ENCODE results near the gene APRT.
"Not testable (repeated sequence)": the region's sequence is repeated elsewhere in the genome, so short reads cannot be mapped to it uniquely, and the experiment has no call there.

The APRT gene

DNA sequence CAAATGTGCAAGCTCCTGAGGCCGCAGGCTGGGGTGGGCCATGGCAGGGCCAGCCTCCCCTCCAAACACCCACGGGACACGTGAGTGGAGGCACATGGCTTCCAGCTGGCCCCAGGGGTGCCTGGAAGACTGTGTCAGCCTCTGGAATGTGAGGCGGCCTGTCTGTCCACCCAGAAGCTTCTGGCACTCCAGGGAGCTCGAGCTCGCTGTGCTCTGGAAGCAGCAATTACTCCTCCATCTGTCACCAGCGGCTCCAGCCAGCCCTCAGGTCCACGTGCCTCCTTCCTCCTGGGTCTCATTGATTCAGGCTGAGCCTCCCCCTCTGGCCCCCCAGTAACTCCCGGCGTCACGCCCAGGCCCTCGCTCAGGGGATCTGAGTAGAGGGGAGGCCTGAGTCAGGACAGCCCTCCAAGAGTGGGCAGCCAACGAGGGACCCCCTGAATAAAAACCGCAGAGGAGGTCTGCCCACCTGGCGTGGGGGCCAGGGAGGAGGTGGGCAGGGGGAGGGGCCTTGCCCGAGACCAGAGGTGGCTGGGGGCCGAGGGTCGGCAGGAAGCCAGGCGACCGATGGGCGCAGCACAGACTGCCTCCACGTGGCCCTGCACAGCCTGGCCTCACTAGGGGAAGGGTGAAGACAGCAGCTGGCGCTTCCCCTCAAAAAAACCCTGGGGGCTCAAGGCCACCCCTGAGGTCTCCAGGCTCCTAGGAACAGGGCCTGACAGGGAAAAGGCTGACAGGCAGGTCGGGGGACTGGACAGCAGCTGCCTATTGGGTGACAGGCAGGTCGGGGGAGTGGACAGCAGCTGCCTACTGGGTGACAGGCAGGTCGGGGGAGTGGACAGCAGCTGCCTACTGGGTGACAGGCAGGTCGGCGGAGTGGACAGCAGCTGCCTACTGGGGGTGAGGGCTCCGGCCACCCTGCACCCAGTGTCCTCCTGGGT, 38.6 kb downstream of the APRT start:
- no peak for DNase-seq (ENCODE audit: low spot score)

DNA sequence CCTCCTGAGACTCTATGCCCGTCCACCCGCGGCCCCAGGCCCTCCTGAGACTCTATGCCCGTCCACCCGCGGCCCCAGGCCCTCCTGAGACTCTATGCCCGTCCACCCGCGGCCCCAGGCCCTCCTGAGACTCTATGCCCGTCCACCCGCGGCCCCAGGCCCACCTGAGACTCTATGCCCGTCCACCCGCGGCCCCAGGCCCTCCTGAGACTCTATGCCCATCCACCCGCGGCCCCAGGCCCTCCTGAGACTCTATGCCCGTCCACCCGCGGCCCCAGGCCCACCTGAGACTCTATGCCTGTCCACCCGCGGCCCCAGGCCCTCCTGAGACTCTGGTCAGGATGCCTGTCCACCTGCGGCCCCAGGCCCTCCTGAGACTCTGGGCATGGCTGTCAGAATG, 39.9 kb downstream of the APRT start:
- DNase-seq (ENCODE audit: low spot score), result not testable (repeated sequence)

DNA sequence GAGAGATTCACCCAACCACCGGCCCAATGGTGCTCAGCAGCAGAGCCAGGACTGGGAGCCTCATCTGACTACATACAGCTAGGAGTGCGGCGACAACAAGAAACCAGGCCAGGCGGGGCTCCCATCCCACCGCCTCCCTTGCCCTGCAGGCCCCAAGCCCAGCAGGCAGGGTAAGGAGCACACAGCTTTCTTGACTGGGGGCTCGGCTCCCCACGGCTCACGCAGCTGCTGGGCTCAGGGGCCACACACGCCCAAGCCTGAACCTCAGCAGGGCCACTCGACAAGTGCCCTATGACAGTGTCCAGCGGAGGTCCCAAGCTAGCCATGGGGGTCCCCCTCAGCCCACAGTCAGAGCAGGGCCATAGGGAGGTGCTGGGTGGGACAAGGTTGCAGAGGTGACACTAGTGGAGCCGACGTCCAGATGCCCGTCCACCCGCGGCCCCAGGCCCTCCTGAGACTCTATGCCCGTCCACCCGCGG, 40.4 kb downstream of the APRT start:
- no peak for DNase-seq (ENCODE audit: low spot score)

DNA sequence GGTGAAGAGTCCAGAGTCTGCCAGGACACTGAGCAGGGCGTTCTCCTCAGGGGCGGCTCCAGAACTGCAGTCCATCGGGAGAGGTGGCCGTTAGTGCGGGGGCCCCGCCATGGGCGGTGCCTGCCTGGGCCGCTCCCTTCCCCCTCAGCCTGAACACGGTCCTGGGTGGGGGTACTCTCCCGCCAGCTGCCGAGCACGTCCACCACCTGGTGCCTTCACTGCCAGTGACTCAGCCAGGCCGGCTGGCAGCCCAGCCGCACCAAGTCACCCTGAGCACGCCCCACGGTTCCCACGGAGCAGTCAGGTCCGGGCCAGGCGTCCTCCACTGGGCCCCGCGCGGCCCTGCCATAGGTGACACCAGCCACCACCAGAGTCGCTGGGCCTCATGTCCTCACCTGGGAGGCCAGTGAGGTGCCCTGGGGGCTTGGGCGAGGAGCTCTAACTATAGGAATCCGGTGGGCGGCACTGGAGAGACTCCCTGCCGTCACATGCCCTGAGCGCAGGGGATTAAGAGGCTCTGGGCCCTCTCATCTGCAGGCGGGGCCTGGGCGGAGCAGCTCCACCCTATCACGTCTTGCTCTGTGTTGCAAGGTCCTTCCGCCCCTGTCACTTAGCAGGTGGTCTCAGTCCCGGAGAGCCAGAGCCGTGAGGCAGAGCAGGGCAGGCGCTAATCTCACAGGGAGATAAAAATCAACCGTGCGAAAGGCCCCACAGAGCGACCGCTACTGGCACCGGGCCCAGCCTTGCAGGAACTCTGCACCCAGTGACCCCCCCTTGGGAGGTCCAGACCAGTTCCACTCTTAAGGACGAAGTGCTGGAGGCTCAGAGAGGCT, 41.1 kb downstream of the APRT start:
- peak; percentile 55 for DNase-seq (ENCODE audit: low spot score)

DNA sequence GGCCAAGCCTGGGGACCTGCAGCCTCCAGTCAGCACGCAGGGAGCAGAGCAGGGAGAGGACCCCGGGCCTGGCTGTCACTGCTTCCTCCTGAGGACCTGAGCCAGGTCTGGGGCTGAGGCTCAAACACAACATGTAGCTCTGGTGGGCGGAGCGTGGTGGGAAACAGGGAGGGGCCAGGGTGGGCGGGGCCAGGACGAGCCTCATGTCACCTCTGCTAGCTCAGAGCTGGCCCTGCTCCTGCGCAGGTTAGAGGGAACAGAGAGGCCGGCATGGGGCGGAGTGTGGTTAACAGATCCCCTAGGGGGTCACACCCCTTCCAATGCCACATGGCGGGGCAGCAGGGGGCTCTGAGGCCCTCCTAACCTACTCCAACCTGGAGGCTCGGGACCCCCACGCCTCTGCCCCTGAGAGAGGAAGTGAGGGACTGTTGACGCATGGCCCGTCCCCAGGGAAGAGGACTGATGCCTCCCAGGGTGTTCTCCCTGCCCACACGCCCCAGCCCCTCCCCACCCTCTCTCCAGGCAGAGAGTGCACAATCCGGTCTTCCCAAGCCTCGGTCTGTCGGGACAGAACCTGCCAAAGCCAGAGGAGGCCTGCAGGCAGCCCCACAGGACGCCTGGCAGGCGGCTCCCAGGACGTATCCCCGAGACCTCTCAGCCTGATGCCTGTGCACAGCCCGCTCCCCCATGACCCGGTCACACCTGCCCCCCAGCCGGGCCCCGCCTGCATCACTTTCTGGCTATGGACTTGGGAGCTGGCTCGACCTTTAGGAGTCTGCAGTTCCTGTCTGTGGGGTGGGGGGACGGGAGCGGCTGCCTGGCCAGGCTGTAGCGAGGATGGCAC, 41.9 kb downstream of the APRT start:
- DNase-seq (ENCODE audit: low spot score), result peak; percentile 69

DNA sequence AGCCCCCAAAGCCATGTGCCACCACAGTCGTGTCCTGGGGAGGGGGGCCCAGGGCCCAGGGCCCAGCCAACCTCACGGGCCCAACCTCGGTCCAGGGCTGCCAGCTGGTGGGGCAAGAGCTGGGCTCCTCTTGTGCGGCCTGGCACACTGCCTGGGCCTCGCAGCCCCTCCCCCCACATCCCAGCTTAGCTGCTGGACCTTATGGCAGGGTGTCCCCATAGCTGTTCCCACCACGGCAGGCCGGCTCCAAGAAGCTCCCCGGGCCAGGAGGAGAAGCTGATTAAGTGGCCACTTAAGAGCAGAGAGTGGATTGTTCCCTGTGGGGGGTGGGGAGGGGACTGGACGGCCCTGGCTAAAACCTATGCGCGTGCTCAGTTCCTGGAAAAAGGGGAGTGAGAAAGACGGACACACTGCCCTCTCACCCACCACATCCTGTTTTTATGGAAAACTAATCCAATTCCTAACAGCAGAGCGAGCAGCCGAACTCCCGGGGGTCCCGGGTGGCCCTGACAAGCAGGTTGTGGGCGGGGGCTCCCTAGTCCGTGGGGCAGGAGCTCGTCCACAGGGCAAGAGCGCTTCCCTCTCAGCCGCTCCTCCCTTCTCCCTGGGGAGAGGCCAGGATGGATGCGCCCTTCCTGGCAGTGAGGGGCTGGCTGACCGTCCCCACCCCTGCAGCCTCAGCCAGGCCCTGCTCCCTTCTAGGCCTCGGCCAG, 43.5 kb downstream of the APRT start:
- DNase-seq (ENCODE audit: low spot score), result no peak

DNA sequence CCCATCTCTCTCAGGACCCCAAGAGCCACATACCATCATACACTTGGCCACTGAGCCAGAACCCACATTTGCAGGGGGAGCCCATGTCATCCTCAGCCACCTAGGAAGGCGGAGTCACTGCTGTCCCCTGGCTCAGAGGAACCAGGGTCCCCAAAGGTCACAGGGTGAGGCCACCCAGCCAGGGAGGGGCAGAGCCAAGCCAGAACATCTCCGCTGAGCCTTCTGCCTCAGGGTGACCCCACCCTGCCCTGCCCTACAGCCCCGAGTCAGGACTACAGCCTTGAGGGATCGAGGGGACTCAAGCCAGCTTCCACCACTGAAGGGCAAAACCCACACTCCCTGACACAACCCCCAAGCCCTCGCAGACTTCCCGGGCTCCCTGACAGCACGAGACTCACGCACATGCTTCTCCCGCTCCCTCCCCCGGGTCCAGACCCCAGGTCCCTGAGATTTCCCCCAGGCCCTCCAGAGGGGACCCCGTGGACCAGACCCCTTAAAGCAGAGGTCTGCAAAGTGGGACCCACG, 44.1 kb downstream of the APRT start:
- no peak for DNase-seq (ENCODE audit: low spot score)

DNA sequence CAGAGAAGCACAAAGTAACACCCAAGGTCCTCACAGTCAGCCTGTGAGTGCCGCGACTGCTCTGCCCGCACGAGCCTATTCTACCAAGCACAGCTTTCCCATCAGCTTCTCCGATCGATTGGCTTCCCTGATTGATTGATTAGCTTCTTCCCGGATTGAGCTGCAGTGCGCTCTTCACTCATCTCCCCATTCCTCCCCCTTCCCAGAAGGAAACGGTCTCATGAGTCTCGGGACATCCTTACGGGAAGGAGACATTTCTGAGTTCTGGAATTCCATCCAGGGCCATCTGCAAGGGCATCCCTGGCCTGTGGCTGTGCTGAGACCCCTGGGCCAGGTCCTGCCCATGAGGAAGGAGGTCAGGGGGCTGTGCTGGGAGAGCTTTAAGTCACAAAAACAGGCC, 44.8 kb downstream of the APRT start:
- DNase-seq (ENCODE audit: low spot score), result no peak

DNA sequence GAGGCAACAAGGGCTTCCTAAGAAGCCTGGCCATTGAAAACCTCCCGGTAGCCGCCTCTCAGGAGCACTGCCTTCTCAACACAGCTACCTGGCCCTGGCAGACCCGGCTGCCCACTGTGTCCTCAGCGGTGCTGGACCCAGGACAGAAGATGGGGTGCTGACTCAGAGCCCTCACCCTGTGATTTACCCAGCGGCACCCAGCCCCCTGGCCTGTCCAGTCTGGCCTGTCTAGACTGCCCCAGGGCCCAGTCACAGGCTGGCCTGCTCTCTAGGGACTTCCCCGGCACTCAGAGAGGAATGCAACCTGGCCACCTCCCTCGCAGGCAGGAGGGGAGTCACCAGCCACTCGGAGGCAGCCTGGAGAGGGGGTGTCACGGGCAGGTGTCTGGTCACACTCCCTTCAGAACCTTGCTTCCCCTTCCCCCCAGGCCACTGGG, 46.8 kb downstream of the APRT start:
- DNase-seq (ENCODE audit: low spot score), result no peak

DNA sequence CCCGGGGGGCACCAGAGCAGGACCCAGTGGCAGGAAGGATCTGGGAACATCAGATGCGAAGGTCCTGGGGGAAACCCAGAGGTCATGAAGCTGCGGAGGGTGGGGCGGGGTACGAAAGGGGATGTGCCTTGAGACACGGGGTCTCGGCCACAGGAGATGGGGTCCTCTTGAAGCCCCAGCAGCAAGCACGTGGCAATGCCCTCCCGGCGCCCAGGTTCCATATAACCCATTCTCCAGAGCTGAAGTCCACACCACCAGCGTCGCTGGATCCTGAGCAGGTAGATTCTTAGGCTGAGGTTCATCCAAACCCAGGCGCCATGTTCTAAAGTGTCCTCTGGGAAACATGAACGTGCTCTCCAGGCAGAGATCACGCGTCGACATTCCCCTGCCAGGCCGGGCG, 47.6 kb downstream of the APRT start:
- DNase-seq (ENCODE audit: low spot score), result no peak

DNA sequence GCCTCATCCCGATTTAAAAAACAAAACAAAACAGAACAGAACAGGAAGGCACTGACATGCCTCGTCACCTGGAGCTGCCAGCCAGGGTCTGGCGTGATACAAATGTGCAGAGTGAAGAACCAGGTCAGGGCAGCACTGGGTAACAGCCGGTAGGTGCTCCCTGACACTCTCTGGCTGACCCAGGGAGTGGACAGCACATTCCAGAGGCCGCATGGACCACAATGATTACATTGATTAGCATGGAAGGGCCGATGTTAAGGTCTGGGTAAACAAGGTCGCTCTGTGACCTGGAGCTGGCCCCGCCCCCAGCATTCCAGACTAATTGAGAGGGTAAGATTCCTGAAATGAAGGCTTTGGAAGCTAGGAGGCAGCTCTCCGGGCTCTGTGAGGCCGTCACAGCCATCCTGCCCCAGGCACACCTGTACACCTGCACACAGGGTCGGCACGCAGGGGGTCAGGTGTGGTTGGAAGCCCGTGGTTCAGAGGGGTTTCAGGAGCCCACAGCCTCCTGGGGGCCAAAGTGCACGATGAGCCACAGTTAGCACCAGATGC, 48.1 kb downstream of the APRT start:
- DNase-seq (ENCODE audit: low spot score), result no peak

DNA sequence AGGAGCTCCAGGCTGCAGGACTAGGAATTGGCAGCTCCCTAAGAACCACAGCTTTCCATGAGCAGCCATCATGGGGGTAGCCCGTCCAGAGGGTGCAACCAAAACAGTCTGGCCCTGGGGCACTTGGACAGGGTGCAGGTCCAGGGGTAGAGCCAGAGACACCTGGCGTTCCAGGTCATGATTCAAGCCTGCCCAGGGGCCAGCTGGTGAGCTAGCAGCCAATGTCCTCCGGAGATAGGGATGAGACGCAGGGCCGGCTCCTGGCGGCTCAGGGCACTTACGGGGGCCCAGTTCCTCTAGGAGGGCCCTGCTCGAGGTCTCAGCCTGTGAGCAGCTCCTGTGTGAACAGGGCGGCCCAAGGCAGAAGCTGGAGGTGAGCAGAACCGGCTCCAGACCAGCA, 48.8 kb downstream of the APRT start:
- no peak for DNase-seq (ENCODE audit: low spot score)

DNA sequence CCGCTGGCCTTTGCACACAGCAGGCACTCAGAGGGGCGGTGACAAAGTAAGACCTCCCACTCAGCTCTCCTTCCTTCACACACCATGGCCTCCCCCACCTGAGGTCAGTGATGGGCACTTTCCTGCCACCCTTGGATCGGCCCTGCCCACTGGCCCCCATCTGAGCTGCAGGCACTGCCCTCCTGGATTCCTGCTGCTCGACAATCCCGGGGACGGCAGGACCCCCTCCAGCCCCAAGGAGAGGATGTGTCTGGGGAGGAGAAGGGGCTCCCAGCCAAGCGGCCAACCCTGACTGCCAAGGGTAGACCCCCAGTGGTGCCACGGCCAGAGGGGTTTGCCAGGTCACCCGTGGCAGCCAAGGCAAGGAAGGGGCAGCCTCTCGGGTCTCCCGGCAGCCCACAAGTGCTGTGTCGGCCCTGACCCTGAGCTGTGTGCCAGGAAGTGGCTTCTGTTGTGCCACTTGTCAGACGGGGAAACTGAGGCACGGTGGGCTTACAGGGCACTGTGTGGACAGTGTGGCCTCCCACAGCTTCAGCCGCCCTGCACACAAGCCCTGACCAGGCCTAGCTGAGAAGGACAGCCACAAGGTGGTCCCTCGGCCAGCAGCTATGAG, 49.4 kb downstream of the APRT start:
- DNase-seq (ENCODE audit: low spot score), result no peak

DNA sequence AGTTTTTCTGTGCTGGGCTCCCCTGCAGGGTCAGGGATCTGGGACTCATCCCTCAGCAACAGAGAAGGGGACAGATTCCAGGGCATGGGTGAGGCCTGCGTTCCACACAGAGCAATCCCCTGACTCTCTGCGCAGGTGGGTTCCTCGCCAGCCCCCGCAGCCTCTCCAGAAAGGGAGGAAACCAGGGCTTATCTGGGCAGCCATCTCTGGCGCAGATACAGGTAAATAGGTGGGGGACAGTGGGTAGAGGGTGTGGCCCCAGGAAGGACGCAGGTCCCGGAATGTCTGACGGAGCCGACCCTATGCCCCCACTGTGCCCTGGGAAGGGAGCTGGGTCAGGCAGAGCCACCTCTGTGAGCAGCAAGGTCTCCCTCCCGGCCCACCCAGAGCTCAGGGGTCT, 49.9 kb downstream of the APRT start:
- DNase-seq (ENCODE audit: low spot score), result no peak

DNA sequence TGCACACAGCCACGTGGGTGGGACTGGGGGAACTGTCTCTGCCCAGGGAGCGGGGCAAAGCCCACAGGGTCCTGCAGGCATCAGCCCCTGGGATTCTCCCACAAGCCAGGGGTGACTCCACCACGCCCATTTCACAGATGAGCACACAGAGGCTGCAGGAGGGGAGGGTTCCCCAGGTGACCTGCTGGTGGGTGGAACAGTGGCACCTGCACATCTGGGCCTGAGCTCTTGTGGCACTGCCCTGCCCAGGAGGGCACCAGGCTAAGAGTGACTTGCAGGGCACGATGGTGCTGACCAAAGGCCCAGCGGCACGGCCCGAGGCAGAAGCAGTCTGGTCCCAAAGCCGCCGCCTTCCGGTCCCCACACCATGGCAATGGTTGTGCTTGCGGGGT, 50.6 kb downstream of the APRT start:
- DNase-seq (ENCODE audit: low spot score), result no peak

DNA sequence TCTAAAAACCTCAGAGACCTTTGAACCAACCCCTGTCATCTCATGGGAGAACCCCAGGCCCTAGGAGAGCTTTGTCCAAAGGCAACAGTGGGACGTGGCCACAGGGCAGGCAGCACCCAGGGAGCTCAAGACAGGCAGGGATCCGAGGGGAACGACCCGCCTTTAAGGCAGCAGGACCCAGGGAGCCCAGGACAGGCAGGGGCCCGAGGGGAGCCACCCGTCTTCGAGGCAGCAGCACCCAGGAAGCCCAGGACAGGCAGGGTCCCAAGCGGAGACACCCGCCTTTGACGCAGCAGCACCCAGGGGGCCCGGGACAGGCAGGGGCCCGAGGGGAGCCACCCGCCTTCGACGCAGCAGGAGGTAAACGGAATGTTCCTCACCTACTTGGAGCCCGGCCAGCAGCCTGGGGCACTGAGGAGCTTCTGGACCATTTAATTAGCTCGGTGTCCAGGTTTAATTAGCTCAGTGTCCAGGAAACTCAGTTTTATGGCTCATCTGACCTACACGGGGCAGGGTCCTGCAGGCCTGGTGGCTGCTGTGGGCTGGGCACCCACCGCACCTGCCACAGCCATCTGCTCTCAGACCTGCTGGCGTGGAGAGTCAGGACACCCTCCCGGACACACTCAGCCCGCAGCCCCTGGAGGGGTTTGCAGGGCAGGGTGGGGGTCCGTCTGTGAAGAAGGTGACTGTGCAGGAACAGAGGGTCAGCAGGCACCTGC, 51.1 kb downstream of the APRT start:
- no peak for DNase-seq (ENCODE audit: low spot score)

DNA sequence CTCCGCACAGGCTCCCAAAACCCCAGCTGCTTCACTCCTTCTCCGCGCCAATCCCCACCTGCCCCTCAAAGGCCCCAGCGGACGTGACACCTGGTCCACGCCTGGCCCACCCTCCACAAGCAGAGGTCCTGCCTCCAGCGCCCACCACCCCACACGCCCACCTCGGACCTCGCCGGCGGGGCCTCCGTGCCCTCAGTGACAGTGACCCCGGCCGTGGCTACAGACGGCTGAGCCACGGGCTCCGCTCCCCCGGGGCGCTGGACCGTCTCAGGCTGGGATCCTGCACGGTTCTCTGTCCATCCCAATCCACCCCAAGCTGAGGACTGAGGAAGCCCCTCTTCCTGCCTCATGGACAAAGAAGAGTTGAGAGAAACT, 51.8 kb downstream of the APRT start:
- no peak for DNase-seq (ENCODE audit: low spot score)
